ENCODE results near the gene EIF3L. TPM values are rescaled to one million over a fixed set of nuclear protein-coding genes. Genes with fewer than 3 reads are reported as not detected.

EIF3L gene
- total RNA-seq, 1 donor from 2014 or later = 420 TPM

DNA sequence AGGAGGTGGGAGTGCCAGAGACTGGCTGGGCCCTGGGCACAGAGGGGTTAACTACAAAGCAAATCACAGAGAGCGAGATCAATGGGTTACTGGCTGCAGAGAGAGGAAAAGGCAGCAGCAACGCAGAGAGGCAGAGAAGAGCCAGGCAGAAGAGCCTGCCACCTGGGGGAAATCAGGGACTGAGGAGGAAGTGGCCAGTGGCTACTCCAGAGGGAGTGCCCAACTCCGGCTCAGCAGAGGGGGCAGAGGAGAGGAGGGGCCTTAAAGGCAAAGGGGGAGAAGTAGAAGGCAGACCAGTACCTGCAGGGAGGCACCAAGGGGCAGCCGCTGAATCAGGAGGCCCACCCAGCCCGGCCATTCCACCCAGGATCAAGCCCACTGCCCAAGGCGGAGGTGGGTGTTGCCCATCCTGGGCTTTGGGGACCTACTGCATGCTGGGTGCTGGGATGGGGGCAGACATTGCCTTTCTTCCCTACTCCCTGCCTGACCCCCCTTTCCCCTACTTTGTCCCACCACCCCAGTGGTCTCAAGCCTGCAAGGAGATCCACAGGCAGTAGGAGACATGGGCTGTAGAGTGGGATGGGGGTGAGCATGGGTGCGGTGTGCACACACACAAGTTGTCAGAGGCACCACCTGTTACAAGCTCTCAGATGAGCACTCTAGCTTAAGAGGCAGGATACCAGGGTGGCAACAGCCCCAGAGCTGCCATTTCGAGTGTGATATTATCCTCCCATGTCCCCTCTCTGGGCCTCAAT lies 27.0 kb upstream of the EIF3L start:
- DNase-seq (ENCODE audit: low read depth) = no peak
- TF ChIP-seq, protein P1, sequence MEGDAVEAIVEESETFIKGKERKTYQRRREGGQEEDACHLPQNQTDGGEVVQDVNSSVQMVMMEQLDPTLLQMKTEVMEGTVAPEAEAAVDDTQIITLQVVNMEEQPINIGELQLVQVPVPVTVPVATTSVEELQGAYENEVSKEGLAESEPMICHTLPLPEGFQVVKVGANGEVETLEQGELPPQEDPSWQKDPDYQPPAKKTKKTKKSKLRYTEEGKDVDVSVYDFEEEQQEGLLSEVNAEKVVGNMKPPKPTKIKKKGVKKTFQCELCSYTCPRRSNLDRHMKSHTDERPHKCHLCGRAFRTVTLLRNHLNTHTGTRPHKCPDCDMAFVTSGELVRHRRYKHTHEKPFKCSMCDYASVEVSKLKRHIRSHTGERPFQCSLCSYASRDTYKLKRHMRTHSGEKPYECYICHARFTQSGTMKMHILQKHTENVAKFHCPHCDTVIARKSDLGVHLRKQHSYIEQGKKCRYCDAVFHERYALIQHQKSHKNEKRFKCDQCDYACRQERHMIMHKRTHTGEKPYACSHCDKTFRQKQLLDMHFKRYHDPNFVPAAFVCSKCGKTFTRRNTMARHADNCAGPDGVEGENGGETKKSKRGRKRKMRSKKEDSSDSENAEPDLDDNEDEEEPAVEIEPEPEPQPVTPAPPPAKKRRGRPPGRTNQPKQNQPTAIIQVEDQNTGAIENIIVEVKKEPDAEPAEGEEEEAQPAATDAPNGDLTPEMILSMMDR (IDR thresholded peaks at IDR 0.05; ENCODE audit: insufficient read depth, low read length, severe bottlenecking) = no peak
- Histone ChIP-seq H3K27me3 (ENCODE audit: control insufficient read depth, insufficient read depth, low read length) (no peaks in the 10 kb centered on the region), H3K36me3 (ENCODE audit: control insufficient read depth, insufficient read depth, low read length) (peaks cover 1% of the 10 kb centered on the region), H3K4me3 (ENCODE audit: low read depth, low read length) (no peak overlapping the region)
- no peak for FAIRE-seq

DNA sequence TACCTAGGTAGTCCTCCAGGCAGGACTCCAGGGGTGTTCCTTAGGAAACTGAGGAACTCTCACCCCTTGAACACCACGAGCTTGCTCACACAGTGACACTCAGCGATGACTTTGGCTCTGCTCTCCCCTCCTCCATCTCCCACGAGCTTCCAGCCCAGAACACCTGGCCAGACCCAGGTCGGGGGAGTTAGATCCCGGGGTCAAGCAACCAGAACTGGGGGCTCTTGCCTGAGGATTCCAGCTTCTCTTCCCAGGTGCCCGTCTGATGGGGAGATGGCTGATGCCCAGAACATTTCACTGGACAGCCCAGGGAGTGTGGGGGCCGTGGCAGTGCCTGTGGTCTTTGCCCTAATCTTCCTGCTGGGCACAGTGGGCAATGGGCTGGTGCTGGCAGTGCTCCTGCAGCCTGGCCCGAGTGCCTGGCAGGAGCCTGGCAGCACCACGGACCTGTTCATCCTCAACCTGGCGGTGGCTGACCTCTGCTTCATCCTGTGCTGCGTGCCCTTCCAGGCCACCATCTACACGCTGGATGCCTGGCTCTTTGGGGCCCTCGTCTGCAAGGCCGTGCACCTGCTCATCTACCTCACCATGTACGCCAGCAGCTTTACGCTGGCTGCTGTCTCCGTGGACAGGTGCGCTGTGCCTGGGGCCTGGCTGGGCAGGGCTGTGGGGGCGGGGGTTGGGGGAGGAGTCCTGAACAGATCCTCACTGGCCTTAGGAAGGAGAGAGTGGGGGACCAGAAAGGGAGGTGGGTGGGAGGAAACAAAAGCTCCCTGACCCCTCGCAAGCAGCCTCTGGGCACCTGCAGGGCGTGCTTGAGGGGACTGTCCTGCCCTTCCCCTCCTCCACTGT lies 25.9 kb upstream of the EIF3L start, which contains the start of gene GALR3:
TSS of gene GALR3 (plus strand) at position 249 of the 852 bp plus-strand sequence. CDS start at position 274, 25 bp downstream.
- TF ChIP-seq, protein P1 (IDR thresholded peaks at IDR 0.05; ENCODE audit: insufficient read depth, low read length, severe bottlenecking) = no peak
- DNase-seq (ENCODE audit: low read depth) (no peak), FAIRE-seq (no peak)
- H3K4me3 ChIP-seq (ENCODE audit: low read depth, low read length) = no peak within 1 kb of the TSS
- H3K36me3 ChIP-seq (ENCODE audit: control insufficient read depth, insufficient read depth, low read length) = no peaks in the 10 kb centered on the region
- no peaks in the 10 kb centered on the region for H3K27me3 ChIP-seq (ENCODE audit: control insufficient read depth, insufficient read depth, low read length)

DNA sequence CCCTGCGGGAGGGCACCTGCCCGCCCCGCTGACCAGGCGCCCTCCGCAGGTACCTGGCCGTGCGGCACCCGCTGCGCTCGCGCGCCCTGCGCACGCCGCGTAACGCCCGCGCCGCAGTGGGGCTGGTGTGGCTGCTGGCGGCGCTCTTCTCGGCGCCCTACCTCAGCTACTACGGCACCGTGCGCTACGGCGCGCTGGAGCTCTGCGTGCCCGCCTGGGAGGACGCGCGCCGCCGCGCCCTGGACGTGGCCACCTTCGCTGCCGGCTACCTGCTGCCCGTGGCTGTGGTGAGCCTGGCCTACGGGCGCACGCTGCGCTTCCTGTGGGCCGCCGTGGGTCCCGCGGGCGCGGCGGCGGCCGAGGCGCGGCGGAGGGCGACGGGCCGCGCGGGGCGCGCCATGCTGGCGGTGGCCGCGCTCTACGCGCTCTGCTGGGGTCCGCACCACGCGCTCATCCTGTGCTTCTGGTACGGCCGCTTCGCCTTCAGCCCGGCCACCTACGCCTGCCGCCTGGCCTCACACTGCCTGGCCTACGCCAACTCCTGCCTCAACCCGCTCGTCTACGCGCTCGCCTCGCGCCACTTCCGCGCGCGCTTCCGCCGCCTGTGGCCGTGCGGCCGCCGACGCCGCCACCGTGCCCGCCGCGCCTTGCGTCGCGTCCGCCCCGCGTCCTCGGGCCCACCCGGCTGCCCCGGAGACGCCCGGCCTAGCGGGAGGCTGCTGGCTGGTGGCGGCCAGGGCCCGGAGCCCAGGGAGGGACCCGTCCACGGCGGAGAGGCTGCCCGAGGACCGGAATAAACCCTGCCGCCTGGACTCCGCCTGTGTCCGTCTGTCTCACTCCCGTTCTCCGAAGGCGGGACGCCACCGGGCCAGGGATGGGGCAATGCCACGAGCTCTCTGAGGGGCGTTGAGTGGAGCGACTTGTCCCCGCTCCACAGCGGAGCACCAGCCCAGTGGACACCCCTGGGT lies 24.3 kb upstream of the EIF3L start:
- DNase-seq (ENCODE audit: low read depth) = no peak
- FAIRE-seq = no peak
- Histone ChIP-seq H3K36me3 (ENCODE audit: control insufficient read depth, insufficient read depth, low read length) (no peaks in the 10 kb centered on the region), H3K4me3 (ENCODE audit: low read depth, low read length) (peak overlapping the region; percentile 22), H3K27me3 (ENCODE audit: control insufficient read depth, insufficient read depth, low read length) (no peaks in the 10 kb centered on the region)
- TF ChIP-seq, protein P1 (IDR thresholded peaks at IDR 0.05; ENCODE audit: insufficient read depth, low read length, severe bottlenecking) = peak; percentile 15

GRCh38 chr22:37827056-37827455 lies 22.2 kb upstream of the EIF3L start:
- TF ChIP-seq, protein P1 (IDR thresholded peaks at IDR 0.05; ENCODE audit: insufficient read depth, low read length, severe bottlenecking) = no peak
- FAIRE-seq (no peak), DNase-seq (ENCODE audit: low read depth) (no peak)
- Histone ChIP-seq H3K27me3 (ENCODE audit: control insufficient read depth, insufficient read depth, low read length) (no peaks in the 10 kb centered on the region), H3K4me3 (ENCODE audit: low read depth, low read length) (no peak overlapping the region), H3K36me3 (ENCODE audit: control insufficient read depth, insufficient read depth, low read length) (peaks cover 6% of the 10 kb centered on the region)

DNA sequence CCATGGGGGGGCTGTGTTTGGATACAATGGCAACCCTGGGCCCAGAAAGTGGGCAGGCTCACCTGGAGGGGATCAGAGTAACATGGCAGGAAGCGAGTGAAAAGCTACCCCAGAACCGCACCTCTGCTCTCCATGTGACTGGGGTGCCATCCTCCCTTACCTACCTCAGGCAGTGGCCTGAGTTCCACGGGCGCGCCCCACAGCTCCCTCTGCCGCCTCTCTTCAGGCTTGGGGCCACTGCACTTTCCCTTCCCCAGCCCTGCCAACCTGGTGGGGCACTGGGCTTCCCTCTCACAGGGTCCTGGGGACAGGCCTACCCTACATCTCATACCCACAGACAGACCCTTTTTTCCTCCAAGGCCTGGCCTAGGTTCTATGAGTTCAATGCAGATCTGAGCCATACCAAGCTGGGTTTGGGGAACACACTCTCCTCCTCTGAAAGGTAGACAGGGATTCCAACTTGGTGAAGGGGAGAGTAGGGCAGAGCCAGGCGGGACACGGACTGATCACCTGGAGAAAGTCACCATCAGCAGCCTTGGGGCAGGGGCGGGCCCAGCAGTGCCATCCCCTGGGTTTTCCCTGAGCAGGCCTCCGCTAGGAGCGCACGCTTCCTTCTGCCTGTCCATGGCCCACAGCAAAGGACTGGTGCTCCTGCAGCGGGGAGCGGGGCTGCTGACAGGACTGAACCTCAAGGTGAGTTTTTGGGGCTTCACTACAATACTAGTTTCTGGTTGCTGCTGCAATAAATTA lies 19.0 kb upstream of the EIF3L start:
- peaks cover 20% of the 10 kb centered on the region for H3K36me3 ChIP-seq (ENCODE audit: control insufficient read depth, insufficient read depth, low read length)
- DNase-seq (ENCODE audit: low read depth) (no peak), FAIRE-seq (no peak)
- no peaks in the 10 kb centered on the region for H3K27me3 ChIP-seq (ENCODE audit: control insufficient read depth, insufficient read depth, low read length)
- H3K4me3 ChIP-seq (ENCODE audit: low read depth, low read length) = no peak overlapping the region
- TF ChIP-seq, protein P1 (IDR thresholded peaks at IDR 0.05; ENCODE audit: insufficient read depth, low read length, severe bottlenecking) = no peak

Data from bronchial epithelial cell (primary cell).